ENCODE results near the gene ZNF668. TPM values are rescaled to one million over a fixed set of nuclear protein-coding genes. Genes with fewer than 3 reads are reported as not detected.

ZNF668 gene
- total RNA-seq, 4 donors from 2014 or later = 15.5 to 20.3 (median 16.7) TPM

DNA sequence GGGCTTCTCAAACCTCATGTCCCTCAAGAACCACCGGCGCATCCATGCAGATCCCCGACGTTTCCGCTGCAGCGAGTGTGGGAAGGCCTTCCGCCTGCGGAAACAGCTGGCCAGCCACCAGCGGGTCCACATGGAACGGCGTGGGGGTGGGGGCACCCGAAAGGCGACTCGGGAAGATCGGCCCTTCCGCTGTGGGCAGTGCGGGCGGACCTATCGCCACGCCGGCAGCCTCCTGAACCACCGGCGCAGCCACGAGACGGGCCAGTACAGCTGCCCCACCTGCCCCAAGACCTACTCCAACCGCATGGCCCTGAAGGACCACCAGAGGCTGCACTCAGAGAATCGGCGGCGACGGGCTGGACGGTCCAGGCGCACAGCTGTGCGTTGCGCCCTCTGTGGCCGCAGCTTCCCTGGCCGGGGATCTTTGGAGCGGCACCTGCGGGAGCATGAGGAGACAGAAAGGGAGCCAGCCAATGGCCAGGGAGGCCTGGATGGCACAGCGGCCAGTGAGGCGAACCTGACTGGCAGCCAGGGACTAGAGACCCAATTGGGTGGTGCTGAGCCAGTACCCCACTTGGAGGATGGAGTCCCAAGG, 6.1 kb upstream of the ZNF668 start:
- no peak for TF ChIP-seq POLR2A (IDR thresholded peaks at IDR 0.05)
- TF ChIP-seq EP300 (IDR thresholded peaks at IDR 0.05) = no peak
- TF ChIP-seq, protein P1, sequence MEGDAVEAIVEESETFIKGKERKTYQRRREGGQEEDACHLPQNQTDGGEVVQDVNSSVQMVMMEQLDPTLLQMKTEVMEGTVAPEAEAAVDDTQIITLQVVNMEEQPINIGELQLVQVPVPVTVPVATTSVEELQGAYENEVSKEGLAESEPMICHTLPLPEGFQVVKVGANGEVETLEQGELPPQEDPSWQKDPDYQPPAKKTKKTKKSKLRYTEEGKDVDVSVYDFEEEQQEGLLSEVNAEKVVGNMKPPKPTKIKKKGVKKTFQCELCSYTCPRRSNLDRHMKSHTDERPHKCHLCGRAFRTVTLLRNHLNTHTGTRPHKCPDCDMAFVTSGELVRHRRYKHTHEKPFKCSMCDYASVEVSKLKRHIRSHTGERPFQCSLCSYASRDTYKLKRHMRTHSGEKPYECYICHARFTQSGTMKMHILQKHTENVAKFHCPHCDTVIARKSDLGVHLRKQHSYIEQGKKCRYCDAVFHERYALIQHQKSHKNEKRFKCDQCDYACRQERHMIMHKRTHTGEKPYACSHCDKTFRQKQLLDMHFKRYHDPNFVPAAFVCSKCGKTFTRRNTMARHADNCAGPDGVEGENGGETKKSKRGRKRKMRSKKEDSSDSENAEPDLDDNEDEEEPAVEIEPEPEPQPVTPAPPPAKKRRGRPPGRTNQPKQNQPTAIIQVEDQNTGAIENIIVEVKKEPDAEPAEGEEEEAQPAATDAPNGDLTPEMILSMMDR (IDR thresholded peaks at IDR 0.05) = no peak
- H3K27me3 ChIP-seq = no peaks in the 10 kb centered on the region
- no peaks in the 10 kb centered on the region for H3K9me3 ChIP-seq
- no peak overlapping the region for H3K4me3 ChIP-seq
- DNase-seq (ENCODE audit: low spot score in 2 of 2) = no peak
- 94 to 95% methylated on average over 27 to 31 of the region's 40 CpGs for WGBS, 2 donors
- peaks cover 0 to 38% (median 3%) of the 10 kb centered on the region in 4 donors for H3K4me1 ChIP-seq
- H3K27ac ChIP-seq = no peak overlapping the region
- peaks cover 0 to 92% (median 15%) of the 10 kb centered on the region in 3 donors for H3K36me3 ChIP-seq

DNA sequence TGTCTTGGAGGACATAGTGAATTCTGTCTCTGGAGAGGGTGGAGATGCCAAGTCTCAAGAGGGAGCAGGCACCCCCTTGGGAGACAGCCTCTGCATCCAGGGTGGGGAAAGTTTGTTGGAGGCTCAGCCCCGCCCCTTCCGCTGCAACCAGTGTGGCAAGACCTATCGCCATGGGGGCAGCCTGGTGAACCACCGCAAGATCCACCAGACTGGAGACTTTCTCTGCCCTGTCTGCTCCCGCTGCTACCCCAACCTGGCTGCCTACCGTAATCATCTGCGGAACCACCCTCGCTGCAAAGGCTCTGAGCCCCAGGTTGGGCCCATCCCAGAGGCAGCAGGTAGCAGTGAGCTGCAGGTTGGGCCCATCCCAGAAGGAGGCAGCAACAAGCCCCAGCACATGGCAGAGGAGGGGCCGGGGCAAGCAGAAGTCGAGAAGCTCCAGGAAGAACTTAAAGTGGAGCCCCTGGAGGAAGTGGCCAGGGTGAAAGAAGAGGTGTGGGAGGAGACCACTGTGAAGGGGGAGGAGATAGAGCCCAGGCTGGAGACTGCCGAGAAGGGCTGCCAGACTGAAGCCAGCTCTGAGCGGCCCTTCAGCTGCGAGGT, 5.4 kb upstream of the ZNF668 start:
- TF ChIP-seq, protein P1 (IDR thresholded peaks at IDR 0.05) = no peak
- TF ChIP-seq POLR2A (IDR thresholded peaks at IDR 0.05) (no peak), EP300 (IDR thresholded peaks at IDR 0.05) (no peak)
- Histone ChIP-seq H3K36me3 (peaks cover 0 to 85% (median 15%) of the 10 kb centered on the region in 3 donors), H3K27me3 (no peaks in the 10 kb centered on the region), H3K4me3 (no peak overlapping the region), H3K4me1 (peaks cover 0 to 43% (median 8%) of the 10 kb centered on the region in 4 donors), H3K9me3 (no peaks in the 10 kb centered on the region), H3K27ac (no peak overlapping the region)
- DNase-seq (ENCODE audit: low spot score in 2 of 2) = no peak
- 84 to 92% methylated on average over 13 of the region's 13 CpGs for WGBS, 2 donors

DNA sequence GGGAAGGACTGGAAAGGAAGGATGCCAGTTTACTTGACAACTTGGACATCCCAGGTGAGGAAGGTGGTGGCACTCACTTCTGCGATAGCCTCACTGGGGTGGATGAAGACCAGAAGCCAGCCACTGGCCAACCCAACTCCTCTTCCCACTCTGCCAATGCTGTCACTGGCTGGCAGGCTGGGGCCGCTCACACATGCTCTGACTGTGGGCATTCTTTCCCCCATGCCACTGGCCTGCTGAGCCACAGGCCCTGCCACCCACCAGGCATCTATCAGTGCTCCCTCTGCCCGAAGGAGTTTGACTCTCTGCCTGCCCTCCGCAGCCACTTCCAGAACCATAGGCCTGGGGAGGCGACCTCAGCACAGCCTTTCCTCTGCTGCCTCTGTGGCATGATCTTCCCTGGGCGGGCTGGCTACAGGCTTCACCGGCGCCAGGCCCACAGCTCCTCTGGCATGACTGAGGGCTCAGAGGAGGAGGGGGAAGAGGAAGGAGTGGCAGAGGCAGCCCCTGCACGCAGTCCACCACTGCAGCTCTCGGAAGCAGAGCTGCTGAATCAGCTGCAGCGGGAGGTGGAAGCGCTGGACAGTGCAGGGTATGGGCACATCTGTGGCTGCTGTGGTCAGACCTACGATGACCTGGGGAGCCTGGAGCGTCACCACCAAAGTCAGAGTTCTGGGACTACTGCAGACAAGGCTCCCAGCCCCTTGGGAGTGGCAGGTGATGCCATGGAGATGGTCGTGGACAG, 4.7 kb upstream of the ZNF668 start:
- H3K27me3 ChIP-seq = no peaks in the 10 kb centered on the region
- TF ChIP-seq EP300 (IDR thresholded peaks at IDR 0.05) = no peak
- TF ChIP-seq, protein P1 (IDR thresholded peaks at IDR 0.05) = no peak
- no peak for TF ChIP-seq POLR2A (IDR thresholded peaks at IDR 0.05)
- no peak overlapping the region for H3K27ac ChIP-seq
- H3K9me3 ChIP-seq = no peaks in the 10 kb centered on the region
- H3K4me1 ChIP-seq = peaks cover 0 to 43% (median 8%) of the 10 kb centered on the region in 4 donors
- WGBS, 2 donors = 93 to 95% methylated on average over 14 to 15 of the region's 15 CpGs
- no peak for DNase-seq (ENCODE audit: low spot score in 2 of 2)
- no peak overlapping the region for H3K4me3 ChIP-seq
- H3K36me3 ChIP-seq = peaks cover 0 to 78% (median 15%) of the 10 kb centered on the region in 3 donors

DNA sequence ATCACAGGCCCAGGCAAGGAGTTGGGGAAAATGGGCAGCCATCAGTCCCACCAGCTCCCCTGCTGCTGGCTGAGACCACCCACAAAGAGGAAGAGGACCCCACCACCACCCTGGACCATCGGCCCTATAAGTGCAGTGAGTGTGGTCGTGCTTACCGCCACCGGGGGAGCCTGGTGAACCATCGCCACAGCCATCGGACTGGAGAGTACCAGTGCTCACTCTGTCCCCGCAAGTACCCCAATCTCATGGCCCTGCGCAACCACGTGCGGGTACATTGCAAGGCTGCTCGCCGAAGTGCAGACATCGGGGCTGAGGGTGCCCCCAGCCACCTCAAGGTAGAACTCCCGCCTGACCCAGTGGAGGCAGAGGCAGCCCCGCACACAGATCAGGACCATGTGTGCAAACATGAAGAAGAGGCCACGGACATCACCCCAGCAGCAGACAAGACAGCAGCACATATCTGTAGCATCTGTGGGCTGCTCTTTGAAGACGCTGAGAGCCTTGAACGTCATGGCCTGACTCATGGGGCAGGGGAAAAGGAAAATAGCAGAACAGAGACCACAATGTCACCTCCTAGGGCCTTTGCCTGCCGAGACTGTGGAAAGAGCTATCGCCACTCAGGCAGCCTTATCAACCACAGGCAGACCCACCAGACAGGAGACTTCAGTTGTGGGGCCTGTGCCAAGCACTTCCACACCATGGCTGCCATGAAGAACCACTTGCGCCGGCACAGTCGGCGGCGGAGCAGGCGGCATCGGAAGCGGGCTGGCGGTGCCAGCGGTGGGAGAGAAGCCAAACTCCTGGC, 3.8 kb upstream of the ZNF668 start:
- no peak overlapping the region for H3K27ac ChIP-seq
- WGBS, 2 donors = 90 to 95% methylated on average over 30 of the region's 30 CpGs
- TF ChIP-seq EP300 (IDR thresholded peaks at IDR 0.05) (no peak), POLR2A (IDR thresholded peaks at IDR 0.05) (no peak)
- TF ChIP-seq, protein P1 (IDR thresholded peaks at IDR 0.05) = no peak
- peaks cover 0 to 68% (median 15%) of the 10 kb centered on the region in 3 donors for H3K36me3 ChIP-seq
- no peak for DNase-seq (ENCODE audit: low spot score in 2 of 2)
- H3K9me3 ChIP-seq = no peaks in the 10 kb centered on the region
- peaks cover 0 to 41% (median 9%) of the 10 kb centered on the region in 4 donors for H3K4me1 ChIP-seq
- H3K4me3 ChIP-seq = no peak overlapping the region
- H3K27me3 ChIP-seq = no peaks in the 10 kb centered on the region
